GM12892 (cell line): ENCODE results near the gene SNED1.

Experiments used
- POLR2A ChIP-seq: IDR thresholded peaks from 2 replicates; pipeline ENCODE4 v1.6.1; 2011; ENCODE audit warnings: low read depth, low read length, control low read depth
- POLR2AphosphoS5 ChIP-seq: IDR thresholded peaks from 2 replicates; pipeline ENCODE4 v1.6.1; 2011; ENCODE audit warnings: low read depth, low read length, control low read depth

DNA sequence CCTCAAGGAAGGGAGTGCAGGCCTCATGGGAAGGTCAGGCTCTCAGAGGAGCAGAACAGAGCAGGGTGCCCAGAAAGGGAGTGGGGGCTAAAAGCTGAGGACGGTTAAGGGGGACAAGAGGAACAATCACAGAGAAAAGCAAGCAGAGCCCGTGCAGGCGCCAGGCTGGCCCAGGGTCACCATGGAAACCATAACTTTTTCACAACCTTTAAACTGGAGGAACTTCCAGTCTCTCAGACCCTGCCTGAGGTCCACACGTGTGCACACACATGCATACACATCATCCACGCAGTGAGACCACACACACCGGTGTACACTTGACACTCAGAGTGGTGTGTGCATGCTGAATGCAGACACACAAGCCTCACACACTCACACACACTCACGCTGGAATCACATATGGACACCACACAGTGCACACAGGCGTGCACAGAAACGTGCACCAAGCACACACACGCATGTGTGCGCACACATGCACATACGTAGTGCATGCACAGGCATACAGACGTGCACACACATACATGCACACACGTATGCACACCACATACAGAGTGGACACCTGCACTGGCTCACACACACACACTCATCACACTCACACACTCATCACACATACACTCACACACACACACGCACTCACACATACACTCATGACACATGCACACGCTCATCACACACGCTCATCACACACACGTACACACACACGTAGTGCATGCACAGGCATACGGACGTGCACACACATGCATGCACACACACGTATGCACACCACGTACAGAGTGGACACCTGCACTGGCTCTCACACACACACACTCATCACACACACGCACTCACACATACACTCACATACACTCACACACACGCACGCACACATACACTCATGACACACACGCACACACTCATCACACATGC is 37.2 kb upstream of the SNED1 start:
- no peak for TF ChIP-seq POLR2AphosphoS5
- no peak for TF ChIP-seq POLR2A
